HEK293 (cell line): Measurements from ENCODE around the gene MINPP1.

Experiments used
- CTCF ChIA-PET: fragments of 350-600 bp; formaldehyde crosslinking; extraction: SDS; loops from one replicate; lab custom pipeline; 2021; ENCODE audit warnings: antibody characterized with exemption; lab: Yijun Ruan, JAX
- POLR2A ChIA-PET: fragments of 300-600 bp; formaldehyde crosslinking; extraction: SDS; loops from one replicate; lab custom pipeline; 2020; ENCODE audit warnings: antibody characterized with exemption, inconsistent platforms; lab: Yijun Ruan, JAX
- H3K27ac ChIP-seq: fragments of 200-500 bp; sonication (Bioruptor generic); 2 replicates; pipeline ENCODE4 v1.5.1; 2014; ENCODE audit warnings: low read depth, low read length, control low read depth, inconsistent platforms; ENCODE audit errors: extremely low read depth
- H3K36me3 ChIP-seq, 2 experiments: fragments of 200-500 bp in 1 of 2; sonication (Bioruptor generic) in 1 of 2; 1 replicate in 1 of 2; 2 replicates in 1 of 2; pipeline ENCODE4 v1.5.1; 2014 to 2017; ENCODE audit warnings: inconsistent platforms in 2 of 2, low read length in 2 of 2; ENCODE audit not compliant: control insufficient read depth in 2 of 2, insufficient read depth in 1 of 2
- H3K4me1 ChIP-seq: fragments of 200-500 bp; sonication (Bioruptor generic); 2 replicates; pipeline ENCODE4 v1.5.1; 2014; ENCODE audit warnings: mild to moderate bottlenecking, low read length, inconsistent platforms; ENCODE audit not compliant: control insufficient read depth, insufficient read depth
- H3K4me3 ChIP-seq: 2 replicates; pipeline ENCODE4 v1.5.1; 2011; ENCODE audit warnings: low read depth, mild to moderate bottlenecking, control low read depth, low read length, moderate library complexity
- H3K9me3 ChIP-seq: fragments of 200-500 bp; sonication (Bioruptor generic); 2 replicates; pipeline ENCODE4 v1.5.1; 2014; ENCODE audit warnings: low read depth, low read length, inconsistent platforms; ENCODE audit not compliant: control insufficient read depth, insufficient read depth
- INSM2 ChIP-seq: fragments of 450-650 bp; formaldehyde crosslinking; IDR thresholded peaks from 2 replicates; pipeline ENCODE4 v1.5.1; 2016; ENCODE audit warnings: missing biosample characterization, missing genetic modification characterization
- MYNN ChIP-seq: fragments of 450-650 bp; formaldehyde crosslinking; IDR thresholded peaks from 2 replicates; pipeline ENCODE4 v1.5.1; 2016; ENCODE audit warnings: missing biosample characterization, missing genetic modification characterization, borderline replicate concordance
- ZBTB17 ChIP-seq: fragments of 450-650 bp; formaldehyde crosslinking; IDR thresholded peaks from 2 replicates; pipeline ENCODE4 v1.5.1; 2016; ENCODE audit warnings: missing biosample characterization, missing genetic modification characterization
- ZBTB6 ChIP-seq: fragments of 450-650 bp; formaldehyde crosslinking; IDR thresholded peaks from 2 replicates; pipeline ENCODE4 v1.5.1; 2017; ENCODE audit warnings: missing biosample characterization, missing genetic modification characterization
- ZFP41 ChIP-seq: fragments of 450-650 bp; formaldehyde crosslinking; IDR thresholded peaks from 2 replicates; pipeline ENCODE4 v1.5.1; 2016; ENCODE audit warnings: missing biosample characterization, missing genetic modification characterization, borderline replicate concordance
- ZNF324 ChIP-seq: fragments of 450-650 bp; formaldehyde crosslinking; IDR thresholded peaks from 2 replicates; pipeline ENCODE4 v1.5.1; 2016; ENCODE audit warnings: missing biosample characterization, missing genetic modification characterization
- ZNF366 ChIP-seq: fragments of 450-650 bp; formaldehyde crosslinking; conservative IDR thresholded peaks from 2 replicates; pipeline ENCODE4 v1.5.1; 2016; ENCODE audit warnings: missing biosample characterization, missing genetic modification characterization
- ZNF530 ChIP-seq: fragments of 450-650 bp; formaldehyde crosslinking; IDR thresholded peaks from 2 replicates; pipeline ENCODE4 v1.5.1; 2016; ENCODE audit warnings: low read depth, missing biosample characterization, missing genetic modification characterization
- ZNF558 ChIP-seq: fragments of 450-650 bp; formaldehyde crosslinking; IDR thresholded peaks from 2 replicates; pipeline ENCODE4 v1.5.1; 2016; ENCODE audit warnings: missing biosample characterization, missing genetic modification characterization
- ZNF600 ChIP-seq: fragments of 450-650 bp; formaldehyde crosslinking; IDR thresholded peaks from 2 replicates; pipeline ENCODE4 v1.5.1; 2016; ENCODE audit warnings: missing biosample characterization, missing genetic modification characterization
- ZNF624 ChIP-seq: fragments of 450-650 bp; formaldehyde crosslinking; IDR thresholded peaks from 2 replicates; pipeline ENCODE4 v1.5.1; 2017; ENCODE audit warnings: missing biosample characterization, missing genetic modification characterization
- ZNF639 ChIP-seq: fragments of 450-650 bp; formaldehyde crosslinking; IDR thresholded peaks from 2 replicates; pipeline ENCODE4 v1.5.1; 2016; ENCODE audit warnings: missing biosample characterization, missing genetic modification characterization
- ZNF76 ChIP-seq: fragments of 450-650 bp; formaldehyde crosslinking; IDR thresholded peaks from 2 replicates; pipeline ENCODE4; 2016; ENCODE audit warnings: low read depth, missing biosample characterization, missing genetic modification characterization, borderline replicate concordance
- ZNF768 ChIP-seq: fragments of 450-650 bp; formaldehyde crosslinking; IDR thresholded peaks from 2 replicates; pipeline ENCODE4 v1.5.1; 2018; ENCODE audit warnings: missing biosample characterization, mild to moderate bottlenecking, missing genetic modification characterization
- ZNF791 ChIP-seq: fragments of 450-650 bp; formaldehyde crosslinking; IDR thresholded peaks from 2 replicates; pipeline ENCODE4 v1.5.1; 2016; ENCODE audit warnings: missing biosample characterization, missing genetic modification characterization
- ZNF837 ChIP-seq: fragments of 450-650 bp; formaldehyde crosslinking; IDR thresholded peaks from 2 replicates; pipeline ENCODE4 v1.5.1; 2016; ENCODE audit warnings: missing biosample characterization, missing genetic modification characterization
- ZSCAN23 ChIP-seq: fragments of 450-650 bp; formaldehyde crosslinking; IDR thresholded peaks from 2 replicates; pipeline ENCODE4 v1.5.1; 2016; ENCODE audit warnings: missing biosample characterization, missing genetic modification characterization
- TF ChIP-seq, protein P1 (sequence below): fragments of 450-650 bp; formaldehyde crosslinking; IDR thresholded peaks from 2 replicates; pipeline ENCODE4 v1.5.0; 2017; ENCODE audit warnings: missing biosample characterization, missing genetic modification characterization, borderline replicate concordance
- TF ChIP-seq, protein P2 (sequence below): fragments of 450-650 bp; formaldehyde crosslinking; IDR thresholded peaks from 2 replicates; pipeline ENCODE4 v1.5.1; 2016; ENCODE audit warnings: missing biosample characterization, missing genetic modification characterization
- TF ChIP-seq, protein P3 (sequence below): fragments of 450-650 bp; formaldehyde crosslinking; IDR thresholded peaks from 2 replicates; pipeline ENCODE4 v1.5.1; 2017; ENCODE audit warnings: missing biosample characterization, mild to moderate bottlenecking, missing genetic modification characterization, moderate library complexity

The MINPP1 gene

DNA sequence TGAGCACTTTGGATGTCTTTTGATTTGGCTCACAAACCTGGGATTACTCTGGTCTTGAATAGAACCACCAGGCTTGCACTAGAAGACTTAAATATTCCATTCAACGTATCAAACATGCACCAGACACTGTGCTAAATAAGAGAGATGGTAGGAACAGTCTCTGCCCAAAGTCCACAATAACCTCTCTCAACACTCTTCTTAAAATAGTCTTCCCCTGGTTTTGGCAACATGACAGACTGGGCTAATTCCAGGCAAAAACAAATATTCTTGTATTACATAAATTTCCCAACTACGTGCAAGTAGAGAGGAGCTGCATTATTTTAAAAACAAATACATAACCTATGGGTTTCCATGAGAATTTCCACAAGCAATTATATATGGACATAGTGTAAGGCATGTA is 90.2 kb downstream of the MINPP1 start (continued):
- TF ChIP-seq MYNN (tag by site-specific recombination): no peak

DNA sequence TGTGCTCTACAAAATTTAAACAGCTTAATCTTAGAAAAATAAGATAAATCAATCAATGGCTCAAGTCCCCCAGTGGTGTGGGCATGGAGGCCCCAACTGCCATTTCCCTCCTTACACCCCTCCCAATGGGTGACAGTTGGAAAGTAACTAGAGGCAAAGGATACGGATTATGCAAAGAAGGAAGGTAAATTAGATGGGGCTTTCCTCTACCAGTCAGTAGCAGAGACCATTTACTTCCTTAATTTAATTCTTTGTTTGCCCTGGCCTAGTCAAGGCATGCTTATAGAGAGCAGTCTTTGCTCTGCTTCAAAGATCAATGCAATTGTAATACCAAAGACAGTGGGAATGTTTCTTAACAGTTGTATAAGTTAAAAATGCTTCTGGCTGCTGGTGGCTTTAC is 91.7 kb downstream of the MINPP1 start:
- Histone ChIP-seq H3K9me3 (no peaks in the 10 kb centered on the region), H3K36me3 (no peaks in the 10 kb centered on the region), H3K27ac (no peak overlapping the region), H3K4me3 (no peak overlapping the region), H3K4me1 (no peaks in the 10 kb centered on the region)
- TF ChIP-seq ZNF624 (tag by site-specific recombination) (no peak), ZNF366 (tag by site-specific recombination) (no peak), ZBTB6 (no peak)
- TF ChIP-seq, protein P1, sequence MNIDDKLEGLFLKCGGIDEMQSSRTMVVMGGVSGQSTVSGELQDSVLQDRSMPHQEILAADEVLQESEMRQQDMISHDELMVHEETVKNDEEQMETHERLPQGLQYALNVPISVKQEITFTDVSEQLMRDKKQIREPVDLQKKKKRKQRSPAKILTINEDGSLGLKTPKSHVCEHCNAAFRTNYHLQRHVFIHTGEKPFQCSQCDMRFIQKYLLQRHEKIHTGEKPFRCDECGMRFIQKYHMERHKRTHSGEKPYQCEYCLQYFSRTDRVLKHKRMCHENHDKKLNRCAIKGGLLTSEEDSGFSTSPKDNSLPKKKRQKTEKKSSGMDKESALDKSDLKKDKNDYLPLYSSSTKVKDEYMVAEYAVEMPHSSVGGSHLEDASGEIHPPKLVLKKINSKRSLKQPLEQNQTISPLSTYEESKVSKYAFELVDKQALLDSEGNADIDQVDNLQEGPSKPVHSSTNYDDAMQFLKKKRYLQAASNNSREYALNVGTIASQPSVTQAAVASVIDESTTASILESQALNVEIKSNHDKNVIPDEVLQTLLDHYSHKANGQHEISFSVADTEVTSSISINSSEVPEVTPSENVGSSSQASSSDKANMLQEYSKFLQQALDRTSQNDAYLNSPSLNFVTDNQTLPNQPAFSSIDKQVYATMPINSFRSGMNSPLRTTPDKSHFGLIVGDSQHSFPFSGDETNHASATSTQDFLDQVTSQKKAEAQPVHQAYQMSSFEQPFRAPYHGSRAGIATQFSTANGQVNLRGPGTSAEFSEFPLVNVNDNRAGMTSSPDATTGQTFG (tag by site-specific recombination): no peak
- TF ChIP-seq, protein P2, sequence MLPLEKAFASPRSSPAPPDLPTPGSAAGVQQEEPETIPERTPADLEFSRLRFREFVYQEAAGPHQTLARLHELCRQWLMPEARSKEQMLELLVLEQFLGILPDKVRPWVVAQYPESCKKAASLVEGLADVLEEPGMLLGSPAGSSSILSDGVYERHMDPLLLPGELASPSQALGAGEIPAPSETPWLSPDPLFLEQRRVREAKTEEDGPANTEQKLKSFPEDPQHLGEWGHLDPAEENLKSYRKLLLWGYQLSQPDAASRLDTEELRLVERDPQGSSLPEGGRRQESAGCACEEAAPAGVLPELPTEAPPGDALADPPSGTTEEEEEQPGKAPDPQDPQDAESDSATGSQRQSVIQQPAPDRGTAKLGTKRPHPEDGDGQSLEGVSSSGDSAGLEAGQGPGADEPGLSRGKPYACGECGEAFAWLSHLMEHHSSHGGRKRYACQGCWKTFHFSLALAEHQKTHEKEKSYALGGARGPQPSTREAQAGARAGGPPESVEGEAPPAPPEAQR: no peak
- CTCF ChIA-PET: interaction anchor here (0.8 kb wide), 1 partner anchor 26 kb away, joined by 3 read pairs; no protein-coding TSS in a partner anchor
- POLR2A ChIA-PET: no interaction called here

GRCh38 chr10:87598700-87599099 is 94.0 kb downstream of the MINPP1 start:
- Histone ChIP-seq H3K4me3 (no peak overlapping the region), H3K9me3 (no peaks in the 10 kb centered on the region), H3K36me3 (no peaks in the 10 kb centered on the region), H3K27ac (no peak overlapping the region), H3K4me1 (no peaks in the 10 kb centered on the region)
- CTCF ChIA-PET: no interaction called here
- POLR2A ChIA-PET: no interaction called here
- TF ChIP-seq ZNF324 (tag by site-specific recombination) (no peak), ZNF600 (tag by site-specific recombination) (0 out of 2 replicates have a peak, but pooled peaks have one; percentile 21)

- CTCF ChIA-PET: no interaction called here
- POLR2A ChIA-PET: no interaction called here
- H3K27ac ChIP-seq: no peak overlapping the region
- H3K36me3 ChIP-seq: no peaks in the 10 kb centered on the region
- H3K4me1 ChIP-seq: no peaks in the 10 kb centered on the region
- no peak overlapping the region for H3K4me3 ChIP-seq
- H3K9me3 ChIP-seq: no peaks in the 10 kb centered on the region
- TF ChIP-seq ZNF530 (tag by site-specific recombination): no peak
- no peak for TF ChIP-seq ZNF768 (tag by site-specific recombination)
- no peak for TF ChIP-seq INSM2 (tag by site-specific recombination)
- TF ChIP-seq, protein P3, sequence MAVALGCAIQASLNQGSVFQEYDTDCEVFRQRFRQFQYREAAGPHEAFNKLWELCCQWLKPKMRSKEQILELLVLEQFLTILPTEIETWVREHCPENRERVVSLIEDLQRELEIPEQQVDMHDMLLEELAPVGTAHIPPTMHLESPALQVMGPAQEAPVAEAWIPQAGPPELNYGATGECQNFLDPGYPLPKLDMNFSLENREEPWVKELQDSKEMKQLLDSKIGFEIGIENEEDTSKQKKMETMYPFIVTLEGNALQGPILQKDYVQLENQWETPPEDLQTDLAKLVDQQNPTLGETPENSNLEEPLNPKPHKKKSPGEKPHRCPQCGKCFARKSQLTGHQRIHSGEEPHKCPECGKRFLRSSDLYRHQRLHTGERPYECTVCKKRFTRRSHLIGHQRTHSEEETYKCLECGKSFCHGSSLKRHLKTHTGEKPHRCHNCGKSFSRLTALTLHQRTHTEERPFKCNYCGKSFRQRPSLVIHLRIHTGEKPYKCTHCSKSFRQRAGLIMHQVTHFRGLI (tag by site-specific recombination): no peak
- no peak for TF ChIP-seq ZSCAN23
- no peak for TF ChIP-seq ZBTB17
- no peak for TF ChIP-seq ZNF837 (tag by site-specific recombination)
- TF ChIP-seq ZFP41 (tag by site-specific recombination): no peak
- no peak for TF ChIP-seq ZNF639 (tag by site-specific recombination)
- TF ChIP-seq ZNF76 (tag by site-specific recombination): no peak
- no peak for TF ChIP-seq ZNF791 (tag by site-specific recombination)
- TF ChIP-seq ZNF558 (tag by site-specific recombination): no peak
- no peak for TF ChIP-seq ZNF324 (tag by site-specific recombination)
These were observed 95.9 kb downstream of the MINPP1 start for GRCh38 chr10:87600581-87600980.
